ENCODE measurements around the gene ZFYVE9.
"Not testable (repeated sequence)": the region's sequence is repeated elsewhere in the genome, so short reads cannot be mapped to it uniquely, and the experiment has no call there.

The ZFYVE9 gene

DNA sequence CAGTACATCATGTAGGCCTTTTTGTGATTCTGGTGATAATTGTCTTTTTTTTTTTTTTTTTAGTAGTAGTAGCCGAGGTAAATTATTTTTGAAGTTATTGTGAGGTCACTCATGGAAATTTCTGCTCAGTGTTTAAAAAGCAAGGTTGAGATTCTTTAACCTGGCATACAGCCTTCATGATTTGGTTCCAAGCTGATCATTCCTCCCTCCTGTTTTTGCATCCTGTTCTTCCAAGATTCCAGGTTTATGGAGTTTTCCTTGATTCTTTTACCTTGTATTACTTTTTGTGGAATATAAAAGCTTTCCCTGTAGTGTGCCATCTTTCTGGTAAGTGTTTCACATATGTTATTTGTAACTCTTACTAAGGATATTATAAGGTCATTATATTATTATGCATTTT is 9.1 kb downstream of the ZFYVE9 start:
- no peak for DNase-seq (ENCODE audit: low read depth in 2 of 2)

GRCh38 chr1:52152572-52152971 is 10.7 kb downstream of the ZFYVE9 start:
- no peak for DNase-seq (ENCODE audit: low read depth in 2 of 2)

- DNase-seq (ENCODE audit: low read depth in 2 of 2) = no peak
These were observed 11.1 kb downstream of the ZFYVE9 start for GRCh38 chr1:52153010-52153409.

- no peak for DNase-seq (ENCODE audit: low read depth in 2 of 2)
These were observed 12.0 kb downstream of the ZFYVE9 start for GRCh38 chr1:52153898-52154297.

GRCh38 chr1:52156460-52156859 is 14.6 kb downstream of the ZFYVE9 start:
- no peak for DNase-seq (ENCODE audit: low read depth in 2 of 2)

DNA sequence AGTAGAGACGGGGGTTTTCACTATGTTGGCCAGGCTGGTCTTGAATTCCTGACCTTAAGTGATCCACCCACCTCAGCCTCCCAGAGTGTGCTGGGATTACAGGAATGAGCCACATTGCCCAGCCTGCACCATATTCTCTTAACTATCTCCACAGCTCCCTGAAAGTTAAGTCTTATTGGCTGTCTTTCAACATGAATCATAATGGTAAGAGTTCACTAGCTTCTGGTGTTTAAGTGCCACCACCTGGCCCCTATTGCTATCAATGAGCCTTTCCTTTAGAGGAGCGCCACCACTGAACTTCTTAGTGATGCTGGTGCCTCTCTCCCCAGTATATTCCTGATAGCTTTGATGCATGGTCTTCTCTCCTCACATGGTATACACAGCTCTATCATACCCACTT is 15.7 kb downstream of the ZFYVE9 start:
- DNase-seq (ENCODE audit: low read depth in 2 of 2) = no peak

GRCh38 chr1:52158218-52158617 is 16.3 kb downstream of the ZFYVE9 start:
- DNase-seq (ENCODE audit: low read depth in 2 of 2) = no peak

DNA sequence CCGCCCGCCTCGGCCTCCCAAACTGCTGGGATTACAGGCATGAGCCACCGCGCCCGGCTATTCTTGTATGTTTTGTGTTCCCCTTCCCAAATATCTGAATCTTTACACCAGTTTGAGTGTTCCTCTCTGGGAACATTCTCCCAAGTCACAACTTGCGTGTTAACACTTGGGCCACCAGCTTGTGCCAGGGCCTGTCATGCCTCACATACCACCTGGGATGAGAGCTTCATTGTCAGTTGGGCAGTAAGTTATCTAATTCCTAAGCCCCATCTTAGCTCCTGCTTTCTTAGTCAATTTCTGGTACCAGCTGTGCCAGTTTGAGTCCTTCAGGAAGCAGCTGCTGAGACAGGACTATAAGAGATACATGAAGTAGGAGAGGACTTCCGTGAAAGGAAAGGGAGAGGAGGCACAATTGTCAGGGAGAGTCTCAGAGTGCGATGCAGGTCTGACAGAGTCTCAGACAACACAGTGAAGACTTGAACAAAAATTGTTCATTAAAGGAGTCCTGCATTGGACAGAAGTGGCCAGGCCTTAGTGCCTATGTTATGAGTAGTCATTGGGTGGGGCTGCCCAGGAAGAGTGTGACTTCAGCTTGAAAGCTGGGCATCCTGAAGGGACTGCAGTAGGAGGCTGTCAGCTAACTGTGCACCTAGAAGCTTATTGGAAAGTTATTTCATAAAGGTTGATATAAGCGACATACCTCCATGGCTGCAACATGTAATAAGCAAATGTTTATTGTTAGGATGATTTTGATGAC is 17.3 kb downstream of the ZFYVE9 start:
- no peak for DNase-seq (ENCODE audit: low read depth in 2 of 2)

DNA sequence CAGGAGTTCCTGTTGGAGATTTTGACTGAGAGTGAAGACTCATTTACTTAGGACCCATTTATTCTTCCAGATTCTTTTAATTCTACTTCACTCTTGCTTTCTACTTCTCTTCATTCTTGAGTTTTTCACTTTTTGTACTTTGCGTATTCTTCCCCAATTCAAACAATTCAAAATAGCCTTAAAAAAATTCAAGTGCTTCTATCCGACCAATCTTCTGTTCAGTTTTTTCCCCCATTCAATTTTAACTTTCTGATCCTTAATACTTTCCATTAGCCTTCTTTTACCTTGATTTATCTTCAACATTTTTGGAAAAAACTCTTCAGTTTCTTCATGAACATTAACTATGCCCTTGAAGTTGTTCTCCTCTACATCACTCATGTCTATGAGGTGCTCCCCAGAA is 21.1 kb downstream of the ZFYVE9 start:
- no peak for DNase-seq (ENCODE audit: low read depth in 2 of 2)

- DNase-seq (ENCODE audit: low read depth in 2 of 2) = no peak
These were observed 22.7 kb downstream of the ZFYVE9 start for GRCh38 chr1:52164604-52165003.

- DNase-seq (ENCODE audit: low read depth in 2 of 2) = no peak
These were observed 25.3 kb downstream of the ZFYVE9 start for GRCh38 chr1:52166996-52167753.

GRCh38 chr1:52168373-52169080 is 26.6 kb downstream of the ZFYVE9 start:
- DNase-seq (ENCODE audit: low read depth in 2 of 2) = no peak

DNA sequence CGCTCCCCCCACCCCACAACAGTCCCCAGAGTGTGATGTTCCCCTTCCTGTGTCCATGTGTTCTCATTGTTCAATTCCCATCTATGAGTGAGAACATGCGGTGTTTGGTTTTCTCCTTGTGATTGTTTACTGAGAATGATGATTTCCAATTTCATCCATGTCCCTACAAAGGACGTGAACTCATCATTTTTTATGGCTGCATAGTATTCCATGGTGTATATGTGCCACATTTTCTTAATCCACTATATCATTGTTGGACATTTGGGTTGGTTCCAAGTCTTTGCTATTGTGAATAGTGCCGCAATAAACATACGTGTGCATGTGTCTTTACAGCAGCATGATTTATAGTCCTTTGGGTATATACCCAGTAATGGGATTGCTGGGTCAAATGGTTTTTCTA is 29.3 kb downstream of the ZFYVE9 start:
- not testable (repeated sequence) for DNase-seq (ENCODE audit: low read depth in 2 of 2)

DNA sequence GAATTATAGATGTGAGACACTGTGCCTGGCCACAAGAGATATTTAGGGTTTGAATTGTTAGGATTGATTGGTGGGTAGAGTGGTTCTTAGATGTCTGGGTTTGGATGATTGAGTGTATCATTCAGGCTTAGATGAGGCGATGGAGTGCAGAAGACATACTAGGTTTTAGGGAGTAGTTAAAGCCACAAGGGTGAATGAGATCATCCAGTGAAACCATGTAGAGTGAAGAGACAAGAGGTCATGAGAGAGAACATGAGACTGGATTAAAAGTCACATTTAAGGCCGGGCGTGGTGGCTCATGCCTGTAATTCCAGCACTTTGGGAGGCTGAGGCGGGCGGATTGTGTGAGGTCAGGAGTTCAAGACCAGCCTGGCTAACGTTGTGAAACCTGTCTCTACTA is 37.2 kb downstream of the ZFYVE9 start:
- DNase-seq (ENCODE audit: low read depth in 2 of 2) = no peak

DNA sequence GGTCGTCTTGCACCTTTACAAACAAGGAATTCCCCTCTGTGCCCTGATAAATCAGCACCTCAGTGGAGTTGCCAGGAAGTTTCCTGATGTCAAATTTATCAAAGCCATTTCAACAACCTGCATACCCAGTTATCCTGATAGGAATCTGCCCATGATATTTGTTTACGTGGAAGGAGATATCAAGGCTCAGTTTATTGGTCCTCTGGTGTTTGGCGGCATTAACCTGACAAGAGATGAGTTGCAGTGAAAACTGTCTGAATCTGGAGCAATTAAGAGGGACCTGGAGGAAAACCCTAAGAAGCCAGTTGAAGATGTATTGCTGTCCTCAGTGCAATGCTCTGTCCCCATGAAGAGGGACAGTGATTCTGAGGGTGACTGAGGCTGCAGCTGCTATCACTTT is 38.3 kb downstream of the ZFYVE9 start:
- DNase-seq (ENCODE audit: low read depth in 2 of 2) = no peak

DNA sequence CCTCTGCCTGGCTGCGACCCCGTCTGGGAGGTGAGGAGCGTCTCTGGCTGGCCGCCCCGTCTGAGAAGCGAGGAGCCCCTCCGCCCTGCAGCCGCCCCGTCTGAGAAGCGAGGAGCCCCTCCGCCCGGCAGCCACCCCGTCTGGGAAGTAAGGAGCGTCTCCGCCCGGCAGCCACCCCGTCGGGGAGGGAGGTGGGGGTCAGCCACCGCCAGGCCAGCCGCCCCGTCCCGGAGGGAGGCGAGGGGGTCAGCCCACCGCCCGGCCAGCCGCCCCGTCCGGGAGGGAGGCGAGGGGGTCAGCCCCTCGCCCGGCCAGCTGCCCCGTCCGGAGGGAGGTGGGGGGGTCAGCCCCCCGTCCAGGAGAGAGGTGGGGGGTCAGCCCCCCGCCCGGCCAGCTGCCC is 39.9 kb downstream of the ZFYVE9 start:
- not testable (repeated sequence) for DNase-seq (ENCODE audit: low read depth in 2 of 2)

- not testable (repeated sequence) for DNase-seq (ENCODE audit: low read depth in 2 of 2)
These were observed 40.4 kb downstream of the ZFYVE9 start for GRCh38 chr1:52182328-52182727.

DNA sequence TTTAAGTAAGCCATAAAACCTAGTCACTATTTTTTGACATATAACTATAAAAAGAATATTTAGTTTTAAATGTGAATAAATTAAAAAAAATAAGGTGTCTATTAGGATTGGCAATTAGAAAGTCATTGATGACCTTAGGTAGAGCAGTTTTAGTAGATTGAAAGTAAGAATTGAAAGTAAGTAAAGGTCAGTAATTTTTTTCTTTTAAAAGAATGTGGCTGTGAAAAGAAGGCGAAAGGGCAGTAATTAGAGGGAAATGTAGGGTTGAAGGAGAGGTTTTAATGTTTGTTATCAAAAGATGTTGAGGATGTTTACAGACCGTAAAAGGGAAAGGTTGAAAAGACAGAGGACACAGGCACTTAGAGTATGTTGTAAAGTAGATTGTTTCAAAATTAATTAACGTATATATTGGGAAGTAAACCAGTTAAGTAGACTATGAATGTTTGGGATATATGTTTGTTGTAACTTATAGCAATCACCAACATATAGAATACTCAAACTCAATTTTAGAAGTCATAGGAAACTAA is 41.0 kb downstream of the ZFYVE9 start:
- no peak for DNase-seq (ENCODE audit: low read depth in 2 of 2)

- DNase-seq (ENCODE audit: low read depth in 2 of 2) = no peak
These were observed 44.6 kb downstream of the ZFYVE9 start for GRCh38 chr1:52186449-52186848.

- no peak for DNase-seq (ENCODE audit: low read depth in 2 of 2)
These were observed 48.1 kb downstream of the ZFYVE9 start for GRCh38 chr1:52189898-52190480.

DNA sequence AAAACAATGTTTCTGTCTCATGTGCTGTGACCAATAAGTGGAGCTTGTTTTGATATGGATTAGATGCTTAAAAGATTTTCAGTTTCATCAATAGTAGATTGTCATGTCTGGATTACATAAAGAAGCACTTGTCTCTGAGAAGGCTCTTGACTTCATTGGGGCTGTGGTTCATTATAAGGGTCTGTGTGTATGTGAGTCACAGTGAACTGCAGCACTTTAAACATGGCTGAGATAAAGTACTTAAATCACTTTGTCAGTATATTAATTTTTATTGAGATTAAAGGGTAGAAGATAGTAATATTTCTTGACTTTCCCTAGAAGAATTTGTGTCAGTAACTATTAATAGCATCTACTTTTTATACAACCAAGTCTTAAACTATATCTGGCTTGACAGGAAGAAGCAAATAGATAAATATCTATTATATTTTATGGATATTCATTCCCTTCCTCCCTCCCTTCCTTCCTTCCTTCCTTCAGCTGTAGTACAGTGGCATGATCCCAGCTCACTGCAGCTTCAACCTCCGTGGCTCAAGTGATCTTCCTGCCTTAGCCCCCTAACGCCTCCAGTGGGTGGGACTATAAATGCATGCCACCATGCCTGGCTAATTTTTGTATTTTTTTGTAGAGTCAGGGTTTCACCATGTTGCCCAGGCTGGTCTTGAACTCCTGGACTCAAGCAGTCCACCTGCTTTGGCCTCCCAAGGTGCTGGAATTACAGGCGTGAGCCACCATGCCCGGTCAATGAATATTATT is 48.8 kb downstream of the ZFYVE9 start:
- no peak for DNase-seq (ENCODE audit: low read depth in 2 of 2)

Measured in stimulated activated CD8-positive, alpha-beta memory T cell treated with anti-CD3 and anti-CD28 coated beads, Interleukin-2, amount 100 ng/mL, for 48 hours (primary cell).